Fibroblast of skin of left quadriceps (primary cell): ENCODE measurements around the gene DENND6A.
"Not testable (repeated sequence)": the region's sequence is repeated elsewhere in the genome, so short reads cannot be mapped to it uniquely, and the experiment has no call there.

Experiments used
- DNase-seq, 2 experiments: peaks; one replicate each; pipeline ENCODE4 v3.0.0-alpha.2; 2013; ENCODE audit warnings: low read depth in 2 of 2

DENND6A gene

GRCh38 chr3:57696801-57697321 is 4.0 kb upstream of the DENND6A start:
- peak in 1 of 2 experiments; percentile 6 for DNase-seq

GRCh38 chr3:57694146-57694545 is 1.3 kb upstream of the DENND6A start:
- no peak for DNase-seq

GRCh38 chr3:57692133-57692395 is 813 bp downstream of the DENND6A start:
- not testable (repeated sequence) for DNase-seq

GRCh38 chr3:57691411-57692132 is 1.3 kb downstream of the DENND6A start:
- DNase-seq = no peak

GRCh38 chr3:57689367-57690053 is 3.4 kb downstream of the DENND6A start:
- no peak for DNase-seq

DNA sequence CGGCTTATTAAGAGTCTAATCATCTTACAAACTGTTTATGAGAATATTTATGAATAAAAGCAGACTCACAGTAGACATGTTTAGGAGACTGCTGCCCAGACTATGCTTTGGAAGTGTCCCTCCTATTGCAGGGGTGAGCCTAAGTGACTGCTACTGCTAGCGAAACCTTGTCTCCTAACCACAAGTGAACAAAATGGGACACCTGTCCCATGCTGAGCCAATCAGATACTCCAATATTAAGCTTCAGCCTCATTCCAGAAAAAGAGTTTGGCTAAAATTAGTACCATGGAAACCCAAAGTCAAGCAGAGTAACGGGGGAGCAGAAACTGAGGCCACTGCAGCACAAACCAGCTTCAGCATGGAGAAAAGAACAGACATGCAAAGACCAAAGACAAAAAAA is 4.6 kb downstream of the DENND6A start:
- no peak for DNase-seq

DNA sequence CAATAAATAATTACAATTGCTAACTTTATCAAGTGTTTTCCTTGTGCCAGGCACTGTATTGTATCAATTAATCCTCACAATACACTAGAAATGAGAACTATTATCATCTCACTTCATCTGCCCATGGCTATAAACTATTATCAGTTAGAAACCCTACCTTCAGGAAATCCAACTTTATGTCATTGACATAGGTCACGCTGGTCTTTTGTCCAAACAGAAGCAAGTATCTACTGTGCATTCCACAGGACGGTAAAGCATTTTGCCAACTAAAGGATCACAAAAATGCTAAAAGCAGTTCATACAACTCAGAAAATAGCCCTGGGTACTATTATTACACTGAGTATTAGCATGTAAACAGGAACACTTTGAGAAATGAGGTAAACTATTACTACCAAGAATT is 9.6 kb downstream of the DENND6A start:
- no peak for DNase-seq

- DNase-seq = no peak
Measured at GRCh38 chr3:57682284-57682683, 10.6 kb downstream of the DENND6A start.

GRCh38 chr3:57681691-57682090 is 11.2 kb downstream of the DENND6A start:
- DNase-seq = no peak

GRCh38 chr3:57680046-57680445 is 12.8 kb downstream of the DENND6A start:
- DNase-seq = no peak

- no peak for DNase-seq
Measured at GRCh38 chr3:57675530-57675929, 17.3 kb downstream of the DENND6A start.

GRCh38 chr3:57673156-57673555 is 19.7 kb downstream of the DENND6A start:
- no peak for DNase-seq

GRCh38 chr3:57670543-57670942 is 22.3 kb downstream of the DENND6A start:
- no peak for DNase-seq

DNA sequence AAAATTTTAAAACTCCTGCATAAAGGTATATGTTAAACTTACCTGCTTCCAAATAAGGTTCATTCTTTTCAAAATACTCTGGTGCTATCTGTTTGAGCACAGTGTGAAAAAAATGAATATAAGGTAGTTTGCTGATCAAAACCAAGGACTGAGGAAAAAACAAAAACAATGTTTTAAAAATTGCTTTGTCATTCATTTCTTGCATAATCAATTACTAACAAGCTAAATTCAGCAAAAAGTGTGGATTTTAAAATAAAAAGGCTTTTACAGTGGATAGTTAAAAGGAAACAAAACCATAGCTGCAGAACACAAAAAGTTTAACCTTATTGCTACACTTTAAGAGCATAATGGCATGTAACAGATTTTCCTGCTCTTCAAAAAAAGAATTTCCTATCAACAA is 31.5 kb downstream of the DENND6A start:
- DNase-seq = no peak

GRCh38 chr3:57659806-57660439 is 33.0 kb downstream of the DENND6A start:
- no peak for DNase-seq

- no peak for DNase-seq
Measured at GRCh38 chr3:57659004-57659673, 33.7 kb downstream of the DENND6A start.

GRCh38 chr3:57658536-57658935 is 34.3 kb downstream of the DENND6A start:
- no peak for DNase-seq

- no peak for DNase-seq
Measured at GRCh38 chr3:57655727-57656126, 37.1 kb downstream of the DENND6A start.

DNA sequence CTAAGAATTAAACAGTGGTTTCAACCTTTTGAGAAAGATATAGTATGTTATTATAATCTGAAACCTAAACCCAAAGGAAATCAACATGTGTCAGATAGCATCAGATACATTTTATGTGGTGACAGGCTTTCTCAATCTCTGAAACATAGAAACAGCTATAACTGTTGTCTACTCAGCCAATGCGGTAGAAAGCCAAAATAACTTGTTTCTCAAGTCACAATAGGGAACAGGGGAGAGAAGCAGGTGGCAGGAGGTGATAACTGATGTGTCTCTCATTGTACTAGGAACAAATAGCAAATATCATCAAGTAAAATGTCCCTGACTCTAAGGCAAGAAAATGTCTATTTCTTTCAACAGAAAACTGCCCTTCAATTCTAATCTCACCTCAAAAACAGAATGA is 38.6 kb downstream of the DENND6A start:
- no peak for DNase-seq

DNA sequence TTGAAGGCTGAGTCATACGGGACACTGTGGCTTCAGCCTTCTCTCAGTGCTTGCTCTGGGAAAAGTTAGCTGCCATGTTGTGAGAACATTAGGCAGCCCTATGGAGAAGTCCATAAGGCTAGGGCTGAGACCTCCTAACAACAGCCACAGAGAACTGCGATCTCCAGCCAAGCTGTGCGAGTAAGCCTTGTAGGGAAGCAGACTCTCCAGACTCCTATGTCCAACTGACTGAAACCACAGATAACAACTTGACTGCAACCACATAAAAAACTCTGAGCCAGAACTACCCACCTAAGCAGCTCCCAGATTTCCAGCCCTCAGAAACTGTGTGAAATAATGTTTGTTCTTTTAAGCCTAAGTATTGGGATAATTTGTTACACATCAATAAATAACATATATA is 40.7 kb downstream of the DENND6A start:
- no peak for DNase-seq

- no peak for DNase-seq
Measured at GRCh38 chr3:57647292-57647940, 45.5 kb downstream of the DENND6A start.

DNA sequence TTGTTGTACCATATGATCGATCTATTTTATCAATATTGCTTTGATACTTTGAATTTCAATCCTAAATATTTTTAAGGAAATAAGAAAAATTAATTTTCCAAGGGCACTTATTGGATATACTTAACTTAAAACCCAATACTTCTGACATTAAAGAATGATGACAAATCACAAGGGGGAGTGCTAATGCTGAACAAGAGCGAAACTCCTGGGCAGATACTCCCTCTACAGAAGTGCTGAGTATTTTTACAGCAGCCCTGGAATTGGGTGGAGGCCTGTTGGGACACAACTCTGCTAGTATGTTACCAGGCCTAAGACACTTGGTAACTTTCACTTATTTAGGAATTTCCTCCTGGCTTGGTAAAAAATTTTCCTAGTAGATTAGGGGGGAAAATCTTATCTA is 46.2 kb downstream of the DENND6A start:
- DNase-seq = peak in 1 of 2 experiments; percentile 5
